GM12864 (cell line): ENCODE data around the gene TALDO1.

Experiments used
- DNase-seq: peaks from one replicate; pipeline ENCODE4 v3.0.0-alpha.2; 2011; ENCODE audit warnings: low read depth
- H3K4me3 ChIP-seq: 2 replicates; pipeline ENCODE4 v1.5.1; 2011; ENCODE audit warnings: mild to moderate bottlenecking, low read depth, low read length, control low read depth
- TF ChIP-seq, protein P1 (sequence below): IDR thresholded peaks from 2 replicates; pipeline ENCODE4 v1.5.1; 2011; ENCODE audit warnings: low read depth, mild to moderate bottlenecking, moderate library complexity, low read length, control low read depth, inconsistent platforms; ENCODE audit errors: missing control alignments

Gene TALDO1

GRCh38 chr11:702462-703461 lies 44.5 kb upstream of the TALDO1 start:
- no peak overlapping the region for H3K4me3 ChIP-seq
- TF ChIP-seq, protein P1, sequence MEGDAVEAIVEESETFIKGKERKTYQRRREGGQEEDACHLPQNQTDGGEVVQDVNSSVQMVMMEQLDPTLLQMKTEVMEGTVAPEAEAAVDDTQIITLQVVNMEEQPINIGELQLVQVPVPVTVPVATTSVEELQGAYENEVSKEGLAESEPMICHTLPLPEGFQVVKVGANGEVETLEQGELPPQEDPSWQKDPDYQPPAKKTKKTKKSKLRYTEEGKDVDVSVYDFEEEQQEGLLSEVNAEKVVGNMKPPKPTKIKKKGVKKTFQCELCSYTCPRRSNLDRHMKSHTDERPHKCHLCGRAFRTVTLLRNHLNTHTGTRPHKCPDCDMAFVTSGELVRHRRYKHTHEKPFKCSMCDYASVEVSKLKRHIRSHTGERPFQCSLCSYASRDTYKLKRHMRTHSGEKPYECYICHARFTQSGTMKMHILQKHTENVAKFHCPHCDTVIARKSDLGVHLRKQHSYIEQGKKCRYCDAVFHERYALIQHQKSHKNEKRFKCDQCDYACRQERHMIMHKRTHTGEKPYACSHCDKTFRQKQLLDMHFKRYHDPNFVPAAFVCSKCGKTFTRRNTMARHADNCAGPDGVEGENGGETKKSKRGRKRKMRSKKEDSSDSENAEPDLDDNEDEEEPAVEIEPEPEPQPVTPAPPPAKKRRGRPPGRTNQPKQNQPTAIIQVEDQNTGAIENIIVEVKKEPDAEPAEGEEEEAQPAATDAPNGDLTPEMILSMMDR: no peak
- DNase-seq: no peak

GRCh38 chr11:703506-703905 lies 43.8 kb upstream of the TALDO1 start:
- no peak overlapping the region for H3K4me3 ChIP-seq
- DNase-seq: no peak
- TF ChIP-seq, protein P1: no peak

GRCh38 chr11:704228-704674 lies 43.0 kb upstream of the TALDO1 start:
- TF ChIP-seq, protein P1: no peak
- H3K4me3 ChIP-seq: no peak overlapping the region
- DNase-seq: no peak

- DNase-seq: no peak
- H3K4me3 ChIP-seq: no peak overlapping the region
- TF ChIP-seq, protein P1: no peak
Measured at GRCh38 chr11:704781-705645, 42.3 kb upstream of the TALDO1 start.

DNA sequence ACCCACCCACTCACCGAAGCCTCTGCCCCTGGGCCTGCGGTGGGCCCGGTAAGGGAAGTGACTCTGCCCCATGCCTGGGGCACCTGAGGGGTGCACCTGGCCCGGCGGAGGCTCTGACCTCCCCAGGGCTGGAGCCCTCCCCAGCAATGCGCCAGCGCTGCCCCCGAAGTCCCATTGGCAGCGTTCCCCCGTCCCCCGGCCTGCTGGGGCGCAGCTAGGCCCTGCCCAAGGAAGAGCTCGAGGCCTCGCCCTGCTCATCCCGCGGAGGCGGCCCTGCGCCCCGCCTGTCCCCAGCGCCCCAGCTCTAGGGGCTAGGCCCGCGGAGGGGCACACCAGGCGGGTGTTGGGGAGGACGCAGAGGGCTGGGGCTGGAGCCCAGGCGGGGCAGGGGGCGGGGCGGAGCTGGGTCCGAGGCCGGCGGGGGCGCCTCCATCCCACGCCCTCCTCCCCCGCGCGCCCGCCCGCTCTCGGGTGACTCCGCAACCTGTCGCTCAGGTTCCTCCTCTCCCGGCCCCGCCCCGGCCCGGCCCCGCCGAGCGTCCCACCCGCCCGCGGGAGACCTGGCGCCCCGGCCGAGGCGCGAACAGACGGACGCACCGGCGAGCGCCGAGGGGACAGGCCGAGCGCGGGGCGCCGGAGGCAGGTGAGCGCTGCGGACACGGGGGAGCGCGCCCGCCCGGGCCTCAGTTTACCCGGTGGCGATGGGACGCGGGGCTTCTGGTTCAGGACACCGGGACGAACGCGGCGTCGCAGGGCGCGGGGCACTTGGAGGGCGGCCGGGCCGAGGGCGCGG lies 41.4 kb upstream of the TALDO1 start, which contains the start of gene EPS8L2:
Gene EPS8L2 (plus strand): TSS at position 586 of the 793 bp plus-strand sequence. CDS start 3,177 bp downstream, outside the sequence.
- TF ChIP-seq, protein P1: no peak
- DNase-seq: no peak
- no peak within 1 kb of the TSS; the same call in 1 of the 2 replicates for H3K4me3 ChIP-seq

DNA sequence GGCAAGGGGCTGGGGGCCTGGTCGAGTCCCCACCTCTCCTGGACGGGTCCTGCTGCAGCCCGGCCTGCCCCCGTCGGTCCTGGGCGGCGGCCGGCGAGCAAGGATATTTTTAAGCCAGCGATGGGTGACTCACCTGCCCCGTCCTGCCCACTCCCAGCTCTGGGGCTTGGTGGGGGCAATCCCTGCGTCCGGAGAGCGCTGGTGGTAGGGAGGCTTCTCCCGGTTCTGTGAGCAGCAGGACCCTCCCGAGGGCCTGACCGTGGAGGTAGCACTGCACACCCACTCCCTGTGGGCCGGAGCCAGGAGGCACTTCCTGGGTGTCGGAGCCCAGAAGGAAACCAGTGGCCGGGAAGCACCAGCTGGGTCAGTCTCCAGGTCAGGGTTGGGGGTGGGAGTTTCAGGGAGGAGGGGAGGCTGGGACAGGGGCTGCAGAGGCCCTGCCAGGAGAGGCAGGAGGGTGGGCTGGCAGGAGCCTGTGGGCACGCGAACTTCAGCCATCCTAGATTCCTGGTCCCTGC lies 40.8 kb upstream of the TALDO1 start:
- H3K4me3 ChIP-seq: no peak overlapping the region; the same call in 1 of the 2 replicates
- TF ChIP-seq, protein P1: no peak
- DNase-seq: no peak
